Measurements from ENCODE around the gene ABCA6.

The ABCA6 gene

DNA sequence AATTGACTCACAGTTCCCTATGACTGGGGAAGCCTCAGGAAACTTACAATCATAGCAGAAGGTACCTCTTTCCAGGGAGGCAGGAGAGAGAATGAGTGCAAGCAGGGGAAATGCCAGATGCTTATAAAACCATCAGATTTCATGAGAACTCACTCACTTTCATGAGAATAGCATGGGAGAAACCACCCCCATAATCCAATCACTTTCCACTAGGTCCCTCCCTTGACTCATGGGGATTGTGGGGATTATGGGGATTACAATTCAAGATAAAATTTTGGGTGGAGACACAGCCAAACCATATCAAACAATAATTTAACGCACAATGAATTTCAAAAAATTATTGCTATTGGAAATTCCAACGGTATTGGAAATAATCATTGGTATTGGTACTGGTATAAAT is 96.0 kb downstream of the ABCA6 start:
- DNase-seq = no peak

DNA sequence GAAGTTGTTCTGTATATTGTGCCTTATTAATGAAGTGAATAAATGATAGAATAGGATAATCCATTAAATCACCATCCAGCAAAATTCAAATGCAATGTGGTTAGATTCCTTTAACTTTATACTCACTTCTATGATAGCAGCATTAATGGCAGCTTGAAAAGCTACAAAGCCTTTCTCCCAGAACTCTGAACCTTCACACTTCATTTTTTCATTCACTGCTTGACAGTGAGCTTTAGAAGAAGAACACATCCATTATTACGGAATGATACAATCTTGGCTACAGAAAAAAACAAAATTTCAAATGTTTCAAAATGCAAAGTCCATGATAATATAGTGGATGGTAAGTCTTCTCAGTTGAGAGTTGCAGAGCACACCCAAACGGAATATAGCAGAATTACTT is 97.3 kb downstream of the ABCA6 start:
- DNase-seq = no peak

DNA sequence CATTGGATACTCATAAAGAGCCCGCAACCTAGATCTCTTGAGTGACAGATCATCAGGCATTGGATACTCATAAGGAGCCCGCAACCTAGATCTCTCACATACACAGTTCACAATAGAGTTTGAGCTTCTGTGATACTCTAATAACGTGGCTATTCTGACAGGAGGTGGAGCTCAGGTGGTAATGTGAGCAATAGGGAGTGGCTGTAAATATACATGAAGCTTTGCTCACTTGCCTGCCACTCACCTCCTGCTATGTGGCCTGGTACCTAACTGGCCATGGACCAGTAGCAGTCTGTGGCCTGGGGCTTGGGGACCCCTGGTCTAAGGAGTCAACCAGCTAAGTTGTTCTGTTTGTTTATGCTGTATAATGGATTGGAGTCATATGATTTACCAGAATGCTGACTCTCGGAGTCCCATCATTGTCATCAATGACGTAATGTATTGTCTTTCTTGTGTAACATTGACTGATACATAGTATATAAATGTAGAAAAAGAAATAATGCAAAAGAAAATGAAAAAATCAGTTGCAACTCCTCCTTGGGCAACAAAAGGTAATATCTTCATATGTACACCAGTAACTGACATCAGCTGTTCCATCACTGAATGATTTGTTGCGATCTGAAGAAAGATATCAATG is 98.5 kb downstream of the ABCA6 start:
- DNase-seq = no peak

DNA sequence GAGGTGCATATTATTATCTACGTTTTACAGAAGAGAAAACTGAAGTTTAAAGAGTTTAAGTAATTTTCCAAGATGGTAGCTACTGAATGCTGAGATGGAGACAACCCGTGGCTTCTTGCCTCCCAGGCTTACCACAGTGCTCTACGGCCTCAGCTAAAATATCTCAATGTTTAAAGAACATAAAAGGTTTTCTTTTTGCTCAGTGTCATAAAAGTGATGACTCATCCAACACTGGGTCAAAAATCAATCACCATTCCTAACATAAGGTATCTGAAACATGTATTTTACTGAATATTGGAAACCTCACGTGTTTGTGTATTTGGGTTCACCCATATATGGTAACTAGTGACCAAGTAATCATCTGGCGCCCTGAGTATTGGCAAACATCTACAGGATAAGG is 99.4 kb downstream of the ABCA6 start:
- DNase-seq = no peak

DNA sequence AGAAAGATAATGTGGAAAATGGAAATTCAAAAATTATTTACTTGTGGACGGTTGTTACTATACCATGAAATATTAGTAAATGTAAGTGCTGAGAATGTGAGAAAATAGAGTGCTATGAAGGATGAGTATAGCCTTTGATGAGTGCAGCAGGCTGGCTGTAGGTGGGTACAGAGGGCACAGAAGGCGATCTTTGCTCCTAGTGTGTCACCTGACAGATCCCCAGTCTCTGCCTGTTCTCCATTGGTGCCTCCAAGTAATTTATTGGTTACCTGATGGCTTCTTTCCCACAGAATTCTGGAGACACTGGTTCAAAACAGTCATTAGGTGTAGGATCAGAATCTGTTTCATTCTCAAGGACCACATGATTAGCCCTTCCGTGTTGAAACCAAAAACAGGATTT is 109.9 kb downstream of the ABCA6 start:
- DNase-seq = no peak

DNA sequence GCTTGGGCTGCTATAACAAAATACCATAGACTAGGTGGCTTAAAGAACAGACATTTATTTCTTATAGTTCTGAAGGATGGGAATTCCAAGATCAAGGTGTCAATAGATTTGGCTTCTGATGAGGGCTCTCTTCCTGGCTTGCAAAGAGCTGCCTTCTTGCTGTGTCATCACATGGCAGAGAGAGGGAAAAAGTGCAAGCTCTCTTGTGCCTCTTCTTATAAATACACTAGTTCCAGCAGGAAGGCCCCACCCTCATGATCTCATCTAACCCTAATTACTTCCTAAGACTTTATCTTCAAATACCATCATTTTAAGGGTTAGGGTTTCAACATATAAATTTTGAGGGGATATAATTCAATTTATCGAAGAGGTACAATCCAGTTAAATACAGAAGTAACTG is 111.5 kb downstream of the ABCA6 start:
- DNase-seq = no peak
